OCI-LY7 (cell line): Measurements from ENCODE around the gene SLCO2A1.

Experiments used
- CTCF ChIP-seq: fragments of 200-600 bp; sonication (generic); conservative IDR thresholded peaks from 2 replicates; pipeline ENCODE4 v1.5.1; 2014; ENCODE audit warnings: mild to moderate bottlenecking, antibody characterized with exemption, low read length, moderate library complexity, mixed read lengths
- EZH2phosphoT487 ChIP-seq: fragments of 200-600 bp; sonication (generic); IDR thresholded peaks from 2 replicates; pipeline ENCODE4 v1.6.1; 2018; ENCODE audit warnings: low read depth, borderline replicate concordance, mild to moderate bottlenecking, mixed run types, antibody characterized with exemption, low read length, moderate library complexity, mixed read lengths

DNA sequence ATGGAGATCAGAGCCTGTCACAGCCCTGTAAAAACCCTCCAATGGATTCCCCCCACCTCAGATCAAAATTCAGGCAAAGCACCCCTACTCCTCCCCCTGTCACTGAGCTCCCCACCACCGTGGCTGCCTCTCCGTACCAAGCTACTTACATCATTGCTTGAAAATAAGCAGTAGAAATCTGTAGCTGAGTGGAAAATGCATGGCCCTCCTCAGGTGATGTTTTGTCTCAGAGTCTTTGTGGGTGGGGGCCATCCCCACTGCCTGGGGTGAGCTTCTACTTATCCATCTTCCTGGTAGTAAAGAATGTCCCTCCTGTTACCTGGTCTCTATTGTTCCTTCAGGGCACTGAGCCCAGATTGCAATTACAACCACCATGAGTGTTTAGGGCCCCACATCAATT is 34.5 kb downstream of the SLCO2A1 start:
- TF ChIP-seq CTCF, result no peak
- TF ChIP-seq EZH2phosphoT487, result no peak
